Activated CD4-positive, alpha-beta T cell treated with anti-CD3 and anti-CD28 coated beads for 36 hours (primary cell): ENCODE data around the gene MIA. TPM values are rescaled to one million over a fixed set of nuclear protein-coding genes. Genes with fewer than 3 reads are reported as not detected.

Experiments used
- ATAC-seq: fragments of 200-7000 bp; cut with Tn5 transposase; one replicate; pipeline ENCODE4 v1.10.0; 2021; ENCODE audit warnings: mild to moderate bottlenecking, moderate library complexity
- CTCF ChIA-PET: fragments of 350-600 bp; sonication (Branson Sonifier 250); formaldehyde crosslinking; loops from one replicate; lab custom pipeline; 2021; ENCODE audit warnings: antibody characterized with exemption; lab: Charles Lee
- POLR2A ChIA-PET: fragments of 350-600 bp; sonication (Branson Sonifier 250); formaldehyde crosslinking; loops from one replicate; lab custom pipeline; 2021; ENCODE audit warnings: antibody characterized with exemption, inconsistent platforms; lab: Charles Lee
- DNase-seq: peaks from one replicate; pipeline ENCODE4 v3.0.0-alpha.2; 2020
- H3K27ac Mint-ChIP-seq: one replicate; pipeline ENCODE4 v1.8.0; 2021; ENCODE audit warnings: mixed read lengths
- H3K27me3 Mint-ChIP-seq: one replicate; pipeline ENCODE4 v1.8.0; 2021; ENCODE audit warnings: mixed read lengths
- H3K36me3 Mint-ChIP-seq: one replicate; pipeline ENCODE4 v1.8.0; 2021; ENCODE audit warnings: low read depth, mixed read lengths
- H3K4me1 Mint-ChIP-seq: one replicate; pipeline ENCODE4 v1.8.0; 2021; ENCODE audit warnings: mixed read lengths
- H3K4me3 Mint-ChIP-seq: one replicate; pipeline ENCODE4 v1.8.0; 2021; ENCODE audit warnings: mild to moderate bottlenecking, moderate library complexity, mixed read lengths
- H3K9me3 Mint-ChIP-seq: one replicate; pipeline ENCODE4 v1.8.0; 2021; ENCODE audit warnings: low read depth, mixed read lengths
- intact Hi-C, 2 experiments: fragments of 100-400 bp; cut with DNase I in 1 of 2; cut with micrococcal nuclease in 1 of 2; formaldehyde crosslinking; loops; one replicate each; pipeline versions ENCODE4 v1.14.2 to v1.15.1; 2022 to 2024; cut with DNase I, micrococcal nuclease
- total RNA-seq, 2 experiments: library from RNA; stranded (reverse); gene quantifications; one replicate each; pipeline ENCODE4 v1.2.3, GENCODE V29; 2021

MIA gene
- total RNA-seq, 2 experiments from 2014 or later: 0.57 TPM; not detected in 1

DNA sequence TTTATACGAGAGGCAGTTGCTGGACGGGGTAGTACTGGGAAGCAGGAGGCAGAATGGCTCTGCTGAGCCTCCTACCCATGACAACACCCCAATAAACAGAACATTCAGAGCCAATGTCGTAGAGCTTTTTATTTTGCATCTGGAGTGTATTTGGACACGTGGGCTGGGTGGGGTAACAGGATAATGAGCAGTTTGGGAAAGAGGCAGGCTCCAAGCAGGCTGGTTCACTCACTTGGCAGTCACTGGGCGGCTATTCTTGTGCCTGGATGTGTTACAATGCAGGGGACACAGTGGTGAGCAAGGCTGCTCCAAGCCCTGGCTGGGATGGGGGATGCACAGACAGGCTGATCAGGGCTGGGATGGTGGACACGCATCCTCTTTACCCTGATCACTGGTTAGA is 34.6 kb upstream of the MIA start:
- no peaks in the 10 kb centered on the region for H3K4me1 Mint-ChIP-seq
- H3K27ac Mint-ChIP-seq: peak overlapping the region; percentile 37
- ATAC-seq (no peak), DNase-seq (no peak)
- intact Hi-C loops: no loop called here
- H3K9me3 Mint-ChIP-seq: no peaks in the 10 kb centered on the region
- POLR2A ChIA-PET: interaction anchor here (0.6 kb wide), 1 partner anchor 9 kb away, joined by 3 read pairs; no protein-coding TSS in a partner anchor
- CTCF ChIA-PET: interaction anchor here (0.6 to 1.2 kb wide), 2 partner anchors 33 to 78 kb away, joined by 4 read pairs; no protein-coding TSS in a partner anchor
- peaks cover 11% of the 10 kb centered on the region for H3K36me3 Mint-ChIP-seq
- H3K27me3 Mint-ChIP-seq: no peaks in the 10 kb centered on the region
- no peak overlapping the region for H3K4me3 Mint-ChIP-seq

DNA sequence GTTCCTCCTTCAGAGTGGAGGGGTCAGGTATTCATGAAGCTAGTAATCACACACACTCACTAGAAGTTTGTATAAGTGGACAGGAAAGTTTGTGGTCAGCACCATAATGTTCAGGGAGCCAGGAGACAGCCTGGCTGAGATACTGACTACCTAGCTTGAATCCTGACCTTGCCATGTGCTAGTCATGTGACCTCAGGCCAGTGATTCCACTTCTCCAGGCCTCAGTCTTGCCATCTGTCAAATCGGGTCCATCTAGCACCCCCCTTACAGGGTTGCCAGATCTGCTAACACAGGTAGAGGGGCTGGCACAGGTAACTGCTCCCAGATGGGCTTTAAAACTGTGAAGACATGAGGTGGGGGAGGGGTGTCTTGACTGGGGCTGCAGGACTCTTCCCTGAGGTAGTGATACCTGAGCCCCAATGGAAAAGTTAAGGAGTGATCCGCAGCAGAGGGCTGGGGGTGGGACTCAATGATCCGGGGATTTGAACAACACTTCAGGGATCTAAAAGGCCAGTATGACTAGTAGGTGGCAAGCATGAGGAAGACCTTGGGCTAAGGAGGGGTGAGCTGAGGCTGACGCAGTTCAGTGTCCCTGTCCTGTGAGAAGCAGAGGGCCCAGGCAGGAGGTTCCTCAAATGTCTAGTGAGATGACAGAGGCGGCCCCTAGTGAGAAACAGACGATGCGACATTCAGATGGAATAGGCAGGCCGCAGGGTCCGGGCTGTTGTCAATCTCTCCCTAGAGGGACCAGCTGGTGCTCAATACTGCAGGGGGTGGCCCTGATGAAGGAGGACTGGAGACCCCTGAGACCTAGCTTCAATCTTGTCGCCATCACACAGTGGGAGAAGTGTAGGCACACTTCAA is 33.6 kb upstream of the MIA start:
- Mint-ChIP-seq H3K4me3 (no peak overlapping the region), H3K27me3 (no peaks in the 10 kb centered on the region), H3K4me1 (no peaks in the 10 kb centered on the region), H3K9me3 (no peaks in the 10 kb centered on the region), H3K36me3 (peaks cover 10% of the 10 kb centered on the region), H3K27ac (no peak overlapping the region)
- ATAC-seq: no peak
- intact Hi-C loops: no loop called here
- CTCF ChIA-PET: interaction anchor here (0.6 to 0.9 kb wide), 2 partner anchors 9 to 39 kb away, joined by 3 read pairs; partner anchors contain the start of genes ACTMAP and SNRPA
- POLR2A ChIA-PET: no interaction called here
- no peak for DNase-seq

DNA sequence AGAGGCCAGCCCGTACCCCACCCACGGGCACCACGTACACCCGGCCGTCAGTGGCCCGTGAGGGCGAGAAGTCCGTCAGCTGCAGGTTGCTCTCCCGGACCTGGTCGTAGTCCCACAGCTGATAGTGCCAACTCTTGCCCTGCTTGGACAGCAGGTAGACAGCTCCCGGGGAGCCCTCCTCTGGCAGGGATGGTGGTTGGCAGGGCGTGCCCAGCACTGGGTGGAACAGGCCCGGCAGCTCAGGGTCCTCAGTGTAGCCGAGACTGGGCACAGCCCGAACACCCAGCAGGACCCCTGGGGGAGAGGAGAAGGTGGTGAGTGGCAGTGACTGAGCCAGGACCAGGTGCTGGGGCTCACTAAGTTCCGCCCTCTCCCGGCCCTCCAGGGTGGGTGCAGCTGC is 32.8 kb upstream of the MIA start:
- H3K27ac Mint-ChIP-seq: no peak overlapping the region
- no peak for ATAC-seq
- no peaks in the 10 kb centered on the region for H3K27me3 Mint-ChIP-seq
- no peaks in the 10 kb centered on the region for H3K9me3 Mint-ChIP-seq
- no peaks in the 10 kb centered on the region for H3K4me1 Mint-ChIP-seq
- no peak for DNase-seq
- no peak overlapping the region for H3K4me3 Mint-ChIP-seq
- intact Hi-C loops: no loop called here
- ChIA-PET CTCF (interaction anchor here (0.6 to 0.9 kb wide), 3 partner anchors 8 to 64 kb away, joined by 3 read pairs; partner anchors contain the start of genes ACTMAP and SNRPA), POLR2A (no interaction called here)
- H3K36me3 Mint-ChIP-seq: peaks cover 6% of the 10 kb centered on the region

DNA sequence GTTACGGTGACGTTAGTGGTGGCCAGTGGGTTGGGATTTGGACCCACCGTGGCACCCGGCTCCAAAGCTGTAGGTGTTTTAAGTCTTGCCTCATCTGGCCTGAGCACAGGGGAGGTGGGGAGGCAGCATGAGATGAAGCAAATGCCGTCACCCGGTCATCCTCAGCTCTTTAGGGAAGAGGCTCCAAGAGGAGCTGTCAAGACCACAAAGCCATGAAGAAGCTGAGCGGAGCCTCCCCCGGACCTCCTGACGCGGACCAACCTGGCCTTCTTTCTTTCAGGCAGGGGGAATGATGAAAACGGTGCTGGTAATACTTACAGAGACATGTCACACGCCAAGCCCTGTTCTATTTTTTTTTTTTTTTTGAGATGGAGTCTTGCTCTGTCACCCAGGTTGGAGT is 32.4 kb upstream of the MIA start:
- no peaks in the 10 kb centered on the region for H3K4me1 Mint-ChIP-seq
- H3K9me3 Mint-ChIP-seq: no peaks in the 10 kb centered on the region
- peaks cover 4% of the 10 kb centered on the region for H3K36me3 Mint-ChIP-seq
- H3K27me3 Mint-ChIP-seq: no peaks in the 10 kb centered on the region
- ChIA-PET POLR2A (interaction anchor here (0.6 kb wide), 1 partner anchor 78 kb away, joined by 4 read pairs; no protein-coding TSS in a partner anchor), CTCF (interaction anchor here (0.6 to 0.9 kb wide), 4 partner anchors 8 to 131 kb away, joined by 3 read pairs; partner anchors contain the start of genes ACTMAP and SNRPA)
- DNase-seq (no peak), ATAC-seq (no peak)
- intact Hi-C loops: no loop called here
- no peak overlapping the region for H3K4me3 Mint-ChIP-seq
- H3K27ac Mint-ChIP-seq: no peak overlapping the region

DNA sequence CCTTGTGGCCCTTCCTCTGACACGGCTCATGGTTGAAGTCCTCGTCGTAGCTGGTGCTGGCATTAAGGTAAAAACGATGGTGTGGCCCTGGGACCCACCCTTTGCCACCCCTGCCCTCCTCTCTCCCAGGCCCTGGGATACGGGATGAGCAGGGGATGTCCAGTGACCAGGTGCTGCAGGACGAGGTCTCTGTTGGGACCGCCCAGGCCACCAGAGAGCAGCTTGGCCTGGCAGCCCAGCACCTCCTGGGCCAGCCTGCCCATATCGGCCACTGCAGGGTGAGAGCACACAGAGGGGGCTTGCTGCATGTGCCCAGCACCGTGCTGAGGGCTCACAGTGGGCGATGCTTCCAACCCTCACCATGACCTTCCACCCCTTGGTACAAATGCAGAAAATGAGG is 31.4 kb upstream of the MIA start:
- ChIA-PET POLR2A (no interaction called here), CTCF (interaction anchor here (0.7 to 1.7 kb wide), 4 partner anchors 11 to 409 kb away, joined by 3 to 5 read pairs (median 4); no protein-coding TSS in a partner anchor)
- H3K4me1 Mint-ChIP-seq: peaks cover 3% of the 10 kb centered on the region
- H3K9me3 Mint-ChIP-seq: no peaks in the 10 kb centered on the region
- H3K36me3 Mint-ChIP-seq: peaks cover under 1% of the 10 kb centered on the region
- H3K27ac Mint-ChIP-seq: no peak overlapping the region
- intact Hi-C loops: loop anchor here in 1 of 2 experiments (1.0 kb wide), 1 partner anchor 75 kb away; no protein-coding TSS in a partner anchor
- H3K27me3 Mint-ChIP-seq: no peaks in the 10 kb centered on the region
- ATAC-seq (no peak), DNase-seq (no peak)
- no peak overlapping the region for H3K4me3 Mint-ChIP-seq

DNA sequence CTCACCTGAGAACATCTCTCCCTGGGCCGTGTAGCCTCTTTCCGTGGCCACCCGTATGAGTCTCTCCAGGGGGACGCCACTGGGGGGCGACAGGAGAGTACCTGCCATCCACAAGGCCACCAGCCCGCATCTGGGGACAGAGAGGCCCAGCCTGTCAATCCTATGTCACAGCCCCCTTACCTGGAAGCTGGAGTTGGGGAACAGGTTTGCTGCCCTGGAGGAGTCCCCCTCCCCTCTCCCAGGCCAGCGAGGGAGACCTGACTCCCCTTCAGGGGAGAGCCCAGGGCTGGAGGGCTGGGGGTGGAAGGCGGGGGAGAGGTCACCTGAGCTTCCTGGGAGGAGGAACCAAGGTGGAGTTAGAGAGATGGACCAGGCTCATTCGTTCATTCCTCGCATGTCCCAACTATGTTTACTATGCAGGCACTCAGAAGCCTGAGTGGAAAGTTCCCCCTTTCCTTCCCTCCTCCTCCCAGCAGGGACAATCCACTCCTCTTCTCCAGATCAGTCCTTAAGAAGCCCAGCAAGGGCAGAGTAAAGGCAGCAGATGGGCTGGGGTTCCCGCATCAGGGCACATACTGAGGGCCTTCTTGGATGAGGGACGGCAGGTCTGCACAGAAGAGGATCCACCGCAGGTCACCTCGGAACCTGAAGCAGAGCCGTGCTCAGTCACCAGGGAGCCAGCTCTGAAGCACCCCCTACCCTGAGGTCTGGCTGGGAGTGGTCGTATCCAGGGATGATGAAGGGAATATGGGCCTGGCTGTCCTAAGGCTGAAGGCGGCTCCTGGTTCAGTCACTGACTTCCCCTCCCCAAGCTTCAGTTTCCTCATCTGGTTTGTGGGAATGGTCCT is 30.5 kb upstream of the MIA start:
- POLR2A ChIA-PET: no interaction called here
- H3K27ac Mint-ChIP-seq: no peak overlapping the region
- H3K27me3 Mint-ChIP-seq: no peaks in the 10 kb centered on the region
- intact Hi-C loops: loop anchor here in 1 of 2 experiments (1.0 kb wide), 1 partner anchor 75 kb away; no protein-coding TSS in a partner anchor
- no peak overlapping the region for H3K4me3 Mint-ChIP-seq
- DNase-seq (peak; percentile 63), ATAC-seq (peak; percentile 71)
- H3K9me3 Mint-ChIP-seq: no peaks in the 10 kb centered on the region
- CTCF ChIA-PET: interaction anchor here (0.7 to 1.7 kb wide), 4 partner anchors 10 to 92 kb away, joined by 3 to 5 read pairs (median 4); no protein-coding TSS in a partner anchor
- H3K36me3 Mint-ChIP-seq: no peaks in the 10 kb centered on the region
- peaks cover 10% of the 10 kb centered on the region for H3K4me1 Mint-ChIP-seq

DNA sequence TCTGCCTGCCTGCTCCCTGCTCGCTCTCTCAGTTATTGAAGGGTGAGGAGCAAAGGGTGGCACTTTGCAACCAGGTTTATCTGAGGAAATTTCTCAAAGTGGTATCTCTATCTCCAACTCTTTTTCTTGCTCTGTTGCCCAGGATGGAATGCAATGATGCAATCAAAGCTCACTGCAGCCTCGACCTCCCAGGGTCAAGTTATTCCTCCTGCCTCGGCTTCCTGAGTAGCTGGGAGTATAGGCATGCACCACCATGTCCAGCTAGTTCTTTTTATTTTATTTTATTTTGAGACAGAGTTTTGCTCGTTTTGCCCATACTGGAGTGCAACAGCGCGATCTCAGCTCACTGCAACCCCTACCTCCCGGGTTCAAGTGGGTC is 29.9 kb upstream of the MIA start:
- ChIA-PET CTCF (interaction anchor here (0.7 to 0.8 kb wide), 2 partner anchors 23 to 92 kb away, joined by 3 to 4 read pairs; no protein-coding TSS in a partner anchor), POLR2A (no interaction called here)
- Mint-ChIP-seq H3K4me3 (no peak overlapping the region), H3K36me3 (peaks cover 4% of the 10 kb centered on the region), H3K27ac (no peak overlapping the region), H3K9me3 (no peaks in the 10 kb centered on the region), H3K27me3 (no peaks in the 10 kb centered on the region), H3K4me1 (peaks cover 16% of the 10 kb centered on the region)
- intact Hi-C loops: no loop called here
- ATAC-seq: no peak
- DNase-seq: no peak

DNA sequence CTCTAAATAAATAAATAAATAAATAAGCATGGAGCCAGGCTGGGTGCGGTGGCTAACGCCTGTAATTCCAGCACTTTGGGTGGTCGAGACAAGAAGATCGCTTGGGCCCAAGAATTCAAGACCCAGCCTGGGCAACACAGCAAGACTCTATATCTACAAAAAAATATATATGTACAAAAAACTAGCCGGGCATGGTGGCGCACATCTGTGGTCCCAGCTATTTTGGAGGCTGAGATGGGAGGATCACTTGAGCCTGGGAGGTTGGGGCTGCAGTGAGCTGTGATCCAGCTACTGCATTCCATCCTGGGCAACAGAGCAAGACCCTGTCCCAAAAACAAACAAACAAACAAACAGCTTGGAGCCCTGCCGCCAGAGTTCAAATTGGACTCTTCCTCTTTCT is 27.8 kb upstream of the MIA start:
- DNase-seq (no peak), ATAC-seq (no peak)
- ChIA-PET POLR2A (no interaction called here), CTCF (interaction anchor here (1.0 to 1.3 kb wide), 3 partner anchors 37 to 60 kb away, joined by 3 read pairs; no protein-coding TSS in a partner anchor)
- Mint-ChIP-seq H3K27me3 (no peaks in the 10 kb centered on the region), H3K27ac (no peak overlapping the region), H3K36me3 (peaks cover 19% of the 10 kb centered on the region), H3K9me3 (no peaks in the 10 kb centered on the region), H3K4me3 (no peak overlapping the region), H3K4me1 (peaks cover 17% of the 10 kb centered on the region)
- intact Hi-C loops: no loop called here

DNA sequence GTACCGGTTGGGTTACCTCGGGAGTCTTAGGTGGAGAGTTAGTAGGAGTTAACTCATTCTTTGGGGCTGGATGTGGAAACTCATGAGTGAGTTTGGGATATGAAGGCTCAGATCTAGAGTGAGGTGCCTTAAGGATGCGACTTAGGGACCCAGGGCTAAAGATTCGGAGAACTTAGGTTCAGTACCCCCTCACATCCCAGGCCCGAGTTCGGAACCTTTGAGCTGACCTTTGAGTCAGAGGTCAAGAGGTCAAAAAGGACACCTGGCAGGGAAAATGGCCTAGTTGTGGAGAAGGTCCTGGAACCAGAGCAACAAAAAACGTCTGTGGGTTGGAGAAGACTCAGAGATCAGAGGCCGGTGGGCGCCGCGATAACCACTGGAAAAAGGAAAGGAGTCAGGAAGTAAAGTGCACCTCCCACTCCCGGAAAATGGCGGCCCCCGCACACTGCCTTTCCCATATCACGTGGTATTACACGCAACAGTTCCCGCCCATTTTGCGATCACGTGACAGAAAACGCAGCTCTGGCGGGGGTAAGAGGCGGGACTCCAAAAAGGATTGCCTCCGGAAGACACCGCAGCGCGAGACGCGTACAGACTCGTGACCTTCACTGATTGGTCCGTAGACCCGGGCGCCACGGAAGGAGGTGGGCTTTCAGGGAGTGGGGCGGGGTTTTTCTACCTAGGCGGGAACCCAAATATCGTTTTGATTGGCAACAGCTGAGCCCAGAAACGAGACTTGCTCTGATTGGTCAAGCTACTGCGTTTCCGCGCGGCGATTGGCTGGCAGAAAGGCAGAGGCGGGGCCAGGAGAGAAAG is 25.1 kb upstream of the MIA start, which contains the start of gene ACTMAP:
TSS of gene ACTMAP (minus strand) at position 420 of the 816 bp plus-strand sequence. CDS start 674 bp downstream, outside the sequence.
- H3K9me3 Mint-ChIP-seq: no peaks in the 10 kb centered on the region
- H3K27ac Mint-ChIP-seq: peak within 1 kb of the TSS; percentile 99
- H3K27me3 Mint-ChIP-seq: no peaks in the 10 kb centered on the region
- H3K4me1 Mint-ChIP-seq: peaks cover 34% of the 10 kb centered on the region
- peaks cover 35% of the 10 kb centered on the region for H3K36me3 Mint-ChIP-seq
- peak within 1 kb of the TSS; percentile 81 for H3K4me3 Mint-ChIP-seq
- POLR2A ChIA-PET: interaction anchor here (0.5 to 3.7 kb wide), 11 partner anchors 17 to 578 kb away, joined by 3 to 46 read pairs (median 4); partner anchors contain the start of genes COQ8B, EGLN2, ITPKC and RAB4B
- CTCF ChIA-PET: interaction anchor here (0.6 to 1.6 kb wide), 13 partner anchors 8 to 559 kb away, joined by 3 to 17 read pairs (median 4); partner anchors contain the start of genes COQ8B, EGLN2, ITPKC and RAB4B
- ATAC-seq: peak; percentile 90
- DNase-seq: peak; percentile 100
- intact Hi-C loops: loop anchor here (1.0 to 2.0 kb wide), 18 partner anchors 25 to 647 kb away; partner anchors contain the start of genes COQ8B (in 2 of the 2), NUMBL (in 2 of the 2), AKT2 (in 1 of the 2) and B9D2 (in 1 of the 2)
